HepG2 (cell line): ENCODE measurements around the gene ZNF524. TPM values are rescaled to one million over a fixed set of nuclear protein-coding genes. Genes with fewer than 3 reads are reported as not detected.
A peak's percentile ranks its signal among the peaks of the same experiment; 100 is the strongest.

Source experiments
- ATF4 ChIP-seq, 2 experiments: fragments of 450-650 bp in 1 of 2; sonication (generic) in 1 of 2; formaldehyde crosslinking; IDR thresholded peaks; 2 replicates each; pipeline versions ENCODE4 v1.5.0 to v1.8.0; 2020 to 2022; ENCODE audit warnings: mild to moderate bottlenecking in 1 of 2, missing genetic modification reagents in 1 of 2
- CCAR2 ChIP-seq: fragments of 200-400 bp; formaldehyde crosslinking; optimal IDR thresholded peaks from 2 replicates; pipeline ENCODE3; 2018; ENCODE audit warnings: low read depth, mild to moderate bottlenecking, low read length, moderate library complexity
- DMAP1 ChIP-seq: IDR thresholded peaks from 2 replicates; pipeline ENCODE4 v1.6.1; 2016
- DR1 ChIP-seq: sonication (generic); formaldehyde crosslinking; IDR thresholded peaks from 2 replicates; pipeline ENCODE4 v1.8.0; 2021; ENCODE audit warnings: mild to moderate bottlenecking, missing genetic modification reagents, inconsistent platforms
- FOSL2 ChIP-seq: sonication (generic); formaldehyde crosslinking; IDR thresholded peaks from 2 replicates; pipeline ENCODE4 v1.4.0; 2020; ENCODE audit warnings: missing genetic modification reagents
- IKZF1 ChIP-seq: fragments of 450-650 bp; IDR thresholded peaks from 2 replicates; pipeline ENCODE4 v1.7.1; 2016
- KLF11 ChIP-seq: IDR thresholded peaks from 2 replicates; pipeline ENCODE4 v1.6.1; 2016; ENCODE audit warnings: missing compliant biosample characterization
- MAFF ChIP-seq: IDR thresholded peaks from 2 replicates; pipeline ENCODE4 v1.6.1; 2011; ENCODE audit warnings: low read depth, low read length, improper control_type of control experiment
- MIER3 ChIP-seq: IDR thresholded peaks from 2 replicates; pipeline ENCODE4 v1.6.1; 2016; ENCODE audit warnings: missing compliant biosample characterization, borderline replicate concordance
- MXD3 ChIP-seq: IDR thresholded peaks from 2 replicates; pipeline ENCODE4 v1.6.1; 2016; ENCODE audit warnings: mild to moderate bottlenecking, missing biosample characterization, missing genetic modification reagents
- NFYC ChIP-seq: IDR thresholded peaks from 2 replicates; pipeline ENCODE4 v1.6.1; 2016; ENCODE audit warnings: missing genetic modification reagents, missing compliant biosample characterization
- NR2C2 ChIP-seq: sonication (generic); formaldehyde crosslinking; IDR thresholded peaks from 2 replicates; pipeline ENCODE4 v1.4.0; 2020; ENCODE audit warnings: missing genetic modification reagents, mild to moderate bottlenecking, moderate library complexity, borderline replicate concordance
- POLR2AphosphoS5 ChIP-seq: IDR thresholded peaks from 2 replicates; pipeline ENCODE4 v1.6.1; 2012; ENCODE audit warnings: low read depth, low read length
- RERE ChIP-seq: IDR thresholded peaks from 2 replicates; pipeline ENCODE4 v1.6.1; 2016; ENCODE audit warnings: low read depth, missing genetic modification reagents, missing compliant biosample characterization
- SOX6 ChIP-seq, 2 experiments: fragments of 450-650 bp in 1 of 2; sonication (generic) in 1 of 2; formaldehyde crosslinking in 1 of 2; IDR thresholded peaks; 2 replicates each; pipeline versions ENCODE4 v1.4.0 to v1.6.1; 2017 to 2020; ENCODE audit warnings: antibody characterized with exemption in 1 of 2, mild to moderate bottlenecking in 1 of 2, missing genetic modification reagents in 1 of 2
- STAT6 ChIP-seq: sonication (generic); formaldehyde crosslinking; IDR thresholded peaks from 2 replicates; pipeline ENCODE4 v1.4.0; 2020; ENCODE audit warnings: missing genetic modification reagents, mild to moderate bottlenecking, borderline replicate concordance
- ZBTB38 ChIP-seq: sonication (generic); formaldehyde crosslinking; IDR thresholded peaks from 2 replicates; pipeline ENCODE4 v1.5.1; 2020; ENCODE audit warnings: mild to moderate bottlenecking, missing genetic modification reagents
- ZBTB8A ChIP-seq: sonication (generic); formaldehyde crosslinking; IDR thresholded peaks from 2 replicates; pipeline ENCODE4 v1.4.0; 2020; ENCODE audit warnings: mild to moderate bottlenecking, low read depth, missing genetic modification reagents, borderline replicate concordance
- ZNF431 ChIP-seq: sonication (generic); formaldehyde crosslinking; IDR thresholded peaks from 2 replicates; pipeline ENCODE4 v1.9.0; 2022; ENCODE audit warnings: missing genetic modification reagents, low read depth, mild to moderate bottlenecking, borderline replicate concordance
- ZNF556 ChIP-seq: sonication (generic); formaldehyde crosslinking; IDR thresholded peaks from 2 replicates; pipeline ENCODE4 v1.4.0; 2020; ENCODE audit warnings: mild to moderate bottlenecking, missing genetic modification reagents, borderline replicate concordance
- ZSCAN31 ChIP-seq: sonication (generic); formaldehyde crosslinking; IDR thresholded peaks from 2 replicates; pipeline ENCODE4 v1.5.0; 2020; ENCODE audit warnings: low read depth, mild to moderate bottlenecking, missing genetic modification reagents
- polyA plus RNA-seq, 8 experiments: library from polyadenylated mRNA; depleted of rRNA in 3 of 8; stranded (reverse) in 7 of 8; unstranded in 1 of 8; fragments of >200 nt; fragmentation: Illumina TruSeq in 4 of 8; extraction: Trizol in 4 of 8; gene quantifications; 2 replicates each; pipeline versions ENCODE4 v1.2.1 to v1.2.3, GENCODE V29; 2011 to 2016; ENCODE audit warnings: low read depth in 4 of 8, missing spikeins in 1 of 8, mixed read lengths in 1 of 8; ENCODE audit not compliant: insufficient read depth in 1 of 8
- total RNA-seq, 5 experiments: library from RNA; depleted of rRNA; stranded (reverse); fragments of >200 nt; fragmentation: Illumina TruSeq; extraction: Trizol; gene quantifications; 2 replicates each; pipeline ENCODE4 v1.2.3, GENCODE V29; 2016; ENCODE audit warnings: low read depth in 1 of 5

The ZNF524 gene
- total and polyA plus RNA-seq, 2 of the 13 experiments (the other 11 are each of a cell fraction or from before 2014, with no cell fraction given) = 3.2 to 4.6 TPM

- TF ChIP-seq RERE (CRISPR knock-in tag) (no peak), FOSL2 (CRISPR knock-in tag) (no peak), MIER3 (CRISPR knock-in tag) (no peak), MXD3 (CRISPR knock-in tag) (0 out of 2 replicates have a peak, but pooled peaks have one; percentile 46), IKZF1 (no peak), ZSCAN31 (CRISPR knock-in tag) (no peak), DR1 (CRISPR knock-in tag) (no peak), DMAP1 (CRISPR knock-in tag) (peak; percentile 45), ZBTB8A (no peak), ATF4 (CRISPR knock-in tag; IDR thresholded peaks at IDR 0.05) (no peak), KLF11 (CRISPR knock-in tag) (no peak), NR2C2 (CRISPR knock-in tag) (peak; percentile 92), CCAR2 (peak; percentile 58), MAFF (no peak), POLR2AphosphoS5 (0 out of 2 replicates have a peak, but pooled peaks have one; percentile 18), ZNF556 (CRISPR knock-in tag) (no peak), ZNF431 (CRISPR knock-in tag) (no peak), STAT6 (CRISPR knock-in tag) (no peak), NFYC (CRISPR knock-in tag) (peak; percentile 61), SOX6 (IDR thresholded peaks at IDR 0.05) (no peak), SOX6 (CRISPR knock-in tag; IDR thresholded peaks at IDR 0.05) (0 out of 2 replicates have a peak, but pooled peaks have one; percentile 31), ZBTB38 (no peak)
These were observed at the start of gene ZNF524 (continued) for GRCh38 chr19:55599842-55600661.
